ENCODE results near the gene YAP1.

DNA sequence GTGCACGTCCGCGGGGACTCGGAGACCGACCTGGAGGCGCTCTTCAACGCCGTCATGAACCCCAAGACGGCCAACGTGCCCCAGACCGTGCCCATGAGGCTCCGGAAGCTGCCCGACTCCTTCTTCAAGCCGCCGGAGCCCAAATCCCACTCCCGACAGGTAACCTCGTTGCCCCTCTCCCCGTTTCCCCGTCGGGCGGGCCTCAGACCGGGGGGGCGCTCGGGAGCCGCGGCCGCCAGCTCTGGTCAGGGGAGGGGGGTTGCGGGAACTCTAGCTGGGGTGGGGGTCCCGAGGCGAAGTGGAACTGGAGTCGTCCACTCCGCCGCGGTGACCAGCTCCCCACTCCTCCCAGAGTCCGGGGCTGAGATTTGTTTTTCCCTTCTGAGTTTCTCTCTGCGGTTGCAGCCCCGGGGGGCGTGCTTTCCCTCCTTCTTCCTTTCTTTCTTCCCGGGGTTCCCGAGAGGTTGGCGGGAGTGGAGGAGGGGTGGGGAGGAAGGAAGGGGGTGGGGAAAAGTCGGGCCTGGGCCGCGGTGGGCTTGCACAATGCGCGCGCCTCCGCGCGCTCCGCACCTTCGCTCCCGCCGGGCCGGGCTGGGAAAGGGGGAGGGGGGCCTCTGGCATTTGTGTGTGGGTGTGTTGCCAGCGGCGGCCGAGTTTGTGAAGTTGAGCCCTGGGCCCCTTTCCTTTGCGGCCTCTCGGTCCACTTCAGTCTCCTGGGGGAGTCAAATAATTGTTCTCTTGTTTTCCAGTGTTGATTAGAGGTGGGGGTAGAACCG lies 952 bp downstream of the YAP1 start:
- TF ChIP-seq, protein P1, sequence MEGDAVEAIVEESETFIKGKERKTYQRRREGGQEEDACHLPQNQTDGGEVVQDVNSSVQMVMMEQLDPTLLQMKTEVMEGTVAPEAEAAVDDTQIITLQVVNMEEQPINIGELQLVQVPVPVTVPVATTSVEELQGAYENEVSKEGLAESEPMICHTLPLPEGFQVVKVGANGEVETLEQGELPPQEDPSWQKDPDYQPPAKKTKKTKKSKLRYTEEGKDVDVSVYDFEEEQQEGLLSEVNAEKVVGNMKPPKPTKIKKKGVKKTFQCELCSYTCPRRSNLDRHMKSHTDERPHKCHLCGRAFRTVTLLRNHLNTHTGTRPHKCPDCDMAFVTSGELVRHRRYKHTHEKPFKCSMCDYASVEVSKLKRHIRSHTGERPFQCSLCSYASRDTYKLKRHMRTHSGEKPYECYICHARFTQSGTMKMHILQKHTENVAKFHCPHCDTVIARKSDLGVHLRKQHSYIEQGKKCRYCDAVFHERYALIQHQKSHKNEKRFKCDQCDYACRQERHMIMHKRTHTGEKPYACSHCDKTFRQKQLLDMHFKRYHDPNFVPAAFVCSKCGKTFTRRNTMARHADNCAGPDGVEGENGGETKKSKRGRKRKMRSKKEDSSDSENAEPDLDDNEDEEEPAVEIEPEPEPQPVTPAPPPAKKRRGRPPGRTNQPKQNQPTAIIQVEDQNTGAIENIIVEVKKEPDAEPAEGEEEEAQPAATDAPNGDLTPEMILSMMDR (IDR thresholded peaks at IDR 0.05): no peak
- TF ChIP-seq POLR2AphosphoS5 (IDR thresholded peaks at IDR 0.05): no peak
- TF ChIP-seq POLR2A (IDR thresholded peaks at IDR 0.05): no peak
- no peak for TF ChIP-seq EP300 (IDR thresholded peaks at IDR 0.05)

Data from suprapubic skin (tissue), 4 donors.